Panc1 (cell line): ENCODE measurements around the gene SPHK2. TPM values are rescaled to one million over a fixed set of nuclear protein-coding genes. Genes with fewer than 3 reads are reported as not detected.

ENCODE experiments used
- ATAC-seq: fragments of 200-7000 bp; cut with Tn5 transposase; 2 replicates; pipeline ENCODE4 v1.9.1; 2020; ENCODE audit warnings: mild to moderate bottlenecking, moderate library complexity
- BruUV-seq: library from RNA; stranded (reverse); fragments of 400-500 nt; replicated peaks from 2 replicates; lab custom pipeline; 2021; lab: Mats Ljungman, UMichigan
- CTCF ChIA-PET: fragments of 300-600 bp; sonication (Branson Sonifier 250); formaldehyde crosslinking; loops from one replicate; lab custom pipeline; 2022; ENCODE audit warnings: antibody characterized with exemption; lab: Charles Lee
- POLR2A ChIA-PET: fragments of 300-600 bp; sonication (Branson Sonifier 250); formaldehyde crosslinking; loops from one replicate; lab custom pipeline; 2022; ENCODE audit warnings: antibody characterized with exemption; lab: Charles Lee
- DNase-seq: peaks from one replicate; pipeline ENCODE4 v3.0.0-alpha.2; 2010; ENCODE audit warnings: low read depth, low spot score
- H3K27ac ChIP-seq: 2 replicates; pipeline ENCODE4 v1.5.1; 2011; ENCODE audit warnings: mild to moderate bottlenecking, low read length, inconsistent platforms
- H3K27me3 ChIP-seq: fragments of 200-500 bp; sonication (Bioruptor generic); 2 replicates; pipeline ENCODE4 v1.6.0; 2014; ENCODE audit warnings: low read length, inconsistent platforms; ENCODE audit not compliant: control insufficient read depth, insufficient read depth
- H3K36me3 ChIP-seq: fragments of 200-500 bp; sonication (Bioruptor generic); 2 replicates; pipeline ENCODE4 v1.5.1; 2014; ENCODE audit warnings: inconsistent platforms, mild to moderate bottlenecking, low read length, moderate library complexity; ENCODE audit not compliant: control insufficient read depth, insufficient read depth
- H3K4me1 ChIP-seq: 2 replicates; pipeline ENCODE4 v1.5.1; 2011; ENCODE audit warnings: inconsistent platforms, mild to moderate bottlenecking, low read length, moderate library complexity; ENCODE audit not compliant: control insufficient read depth, insufficient read depth
- H3K4me3 ChIP-seq, 2 experiments: 2 replicates each; pipeline ENCODE4 v1.5.1; 2011 to 2012; ENCODE audit warnings: low read depth in 2 of 2, low read length in 2 of 2, mild to moderate bottlenecking in 2 of 2, inconsistent platforms in 1 of 2, moderate library complexity in 1 of 2
- H3K9me3 ChIP-seq: fragments of 200-500 bp; sonication (Bioruptor generic); 2 replicates; pipeline ENCODE4 v1.5.1; 2014; ENCODE audit warnings: low read depth, mild to moderate bottlenecking, inconsistent platforms, low read length, moderate library complexity; ENCODE audit not compliant: control insufficient read depth, insufficient read depth
- CTCF ChIP-seq: fragments of 450-650 bp; IDR thresholded peaks from 2 replicates; pipeline ENCODE4 v1.5.1; 2017; ENCODE audit warnings: mild to moderate bottlenecking
- POLR2AphosphoS5 ChIP-seq: IDR thresholded peaks from 2 replicates; pipeline ENCODE4 v1.6.1; 2012; ENCODE audit warnings: mild to moderate bottlenecking, low read depth, low read length, moderate library complexity
- SIN3A ChIP-seq: IDR thresholded peaks from 2 replicates; pipeline ENCODE4 v1.6.1; 2012; ENCODE audit warnings: low read depth, mild to moderate bottlenecking, low read length, moderate library complexity, borderline replicate concordance; ENCODE audit not compliant: insufficient read depth
- TCF7L2 ChIP-seq: IDR thresholded peaks from 2 replicates; pipeline ENCODE4 v1.6.1; 2011; ENCODE audit warnings: mild to moderate bottlenecking, low read depth, low read length, inconsistent platforms
- in situ Hi-C: cut with HindIII; loops from 2 replicates; pipeline ENCODE4 v1.10.0; 2016; ENCODE audit warnings: low sequenced_read_pairs, low pct_unique_long_range_greater_than_20kb
- intact Hi-C: fragments of 100-400 bp; cut with micrococcal nuclease; formaldehyde crosslinking; loops from one replicate; pipeline ENCODE4 v1.10.0; 2022; ENCODE audit not compliant: unreplicated experiment
- total RNA-seq: library from RNA; stranded (reverse); gene quantifications from one replicate; pipeline ENCODE4 v1.2.1, GENCODE V29; 2021; ENCODE audit not compliant: unreplicated experiment
- TF ChIP-seq, protein P1 (sequence below), 2 experiments: IDR thresholded peaks; 2 replicates each; pipeline ENCODE4 v1.6.1; 2011 to 2012; ENCODE audit warnings: low read depth in 2 of 2, control low read depth in 1 of 2, low read length in 1 of 2, mild to moderate bottlenecking in 1 of 2, moderate library complexity in 1 of 2; ENCODE audit not compliant: insufficient read depth in 1 of 2

The SPHK2 gene
- total RNA-seq, 1 experiment from 2014 or later: 19.5 TPM

DNA sequence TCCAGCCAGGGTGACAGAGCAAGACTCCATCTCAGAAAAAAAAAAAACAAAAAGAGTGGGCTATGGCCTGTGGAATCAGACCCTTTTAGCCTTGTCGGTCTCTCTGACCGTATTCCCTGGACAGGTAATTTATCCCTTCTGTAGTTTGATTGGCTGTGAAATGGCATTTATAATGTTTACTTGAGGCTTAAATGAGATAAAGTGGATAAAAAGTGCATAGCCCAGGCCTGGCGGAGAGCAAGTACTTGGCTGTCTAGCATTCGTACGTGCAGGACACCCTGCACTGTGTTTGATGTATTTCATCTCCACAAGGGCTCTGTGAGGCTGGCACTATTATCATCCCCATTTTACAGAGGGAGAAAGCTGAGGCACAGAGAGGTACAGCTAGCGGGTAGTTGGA, 46.5 kb downstream of the SPHK2 start:
- POLR2A ChIA-PET: interaction anchor here (0.6 kb wide), 1 partner anchor 296 kb away, joined by 4 read pairs; no protein-coding TSS in a partner anchor
- CTCF ChIA-PET: interaction anchor here (1.2 kb wide), 1 partner anchor 73 kb away, joined by 3 read pairs; no protein-coding TSS in a partner anchor
- ATAC-seq (no peak), DNase-seq (no peak)
- Histone ChIP-seq H3K4me3 (no peak overlapping the region), H3K36me3 (no peaks in the 10 kb centered on the region), H3K4me1 (no peaks in the 10 kb centered on the region), H3K27me3 (no peaks in the 10 kb centered on the region), H3K27ac (no peak overlapping the region), H3K9me3 (no peaks in the 10 kb centered on the region)
- no peak for TF ChIP-seq TCF7L2
- no peak for TF ChIP-seq POLR2AphosphoS5
- TF ChIP-seq, protein P1, sequence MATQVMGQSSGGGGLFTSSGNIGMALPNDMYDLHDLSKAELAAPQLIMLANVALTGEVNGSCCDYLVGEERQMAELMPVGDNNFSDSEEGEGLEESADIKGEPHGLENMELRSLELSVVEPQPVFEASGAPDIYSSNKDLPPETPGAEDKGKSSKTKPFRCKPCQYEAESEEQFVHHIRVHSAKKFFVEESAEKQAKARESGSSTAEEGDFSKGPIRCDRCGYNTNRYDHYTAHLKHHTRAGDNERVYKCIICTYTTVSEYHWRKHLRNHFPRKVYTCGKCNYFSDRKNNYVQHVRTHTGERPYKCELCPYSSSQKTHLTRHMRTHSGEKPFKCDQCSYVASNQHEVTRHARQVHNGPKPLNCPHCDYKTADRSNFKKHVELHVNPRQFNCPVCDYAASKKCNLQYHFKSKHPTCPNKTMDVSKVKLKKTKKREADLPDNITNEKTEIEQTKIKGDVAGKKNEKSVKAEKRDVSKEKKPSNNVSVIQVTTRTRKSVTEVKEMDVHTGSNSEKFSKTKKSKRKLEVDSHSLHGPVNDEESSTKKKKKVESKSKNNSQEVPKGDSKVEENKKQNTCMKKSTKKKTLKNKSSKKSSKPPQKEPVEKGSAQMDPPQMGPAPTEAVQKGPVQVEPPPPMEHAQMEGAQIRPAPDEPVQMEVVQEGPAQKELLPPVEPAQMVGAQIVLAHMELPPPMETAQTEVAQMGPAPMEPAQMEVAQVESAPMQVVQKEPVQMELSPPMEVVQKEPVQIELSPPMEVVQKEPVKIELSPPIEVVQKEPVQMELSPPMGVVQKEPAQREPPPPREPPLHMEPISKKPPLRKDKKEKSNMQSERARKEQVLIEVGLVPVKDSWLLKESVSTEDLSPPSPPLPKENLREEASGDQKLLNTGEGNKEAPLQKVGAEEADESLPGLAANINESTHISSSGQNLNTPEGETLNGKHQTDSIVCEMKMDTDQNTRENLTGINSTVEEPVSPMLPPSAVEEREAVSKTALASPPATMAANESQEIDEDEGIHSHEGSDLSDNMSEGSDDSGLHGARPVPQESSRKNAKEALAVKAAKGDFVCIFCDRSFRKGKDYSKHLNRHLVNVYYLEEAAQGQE (IDR thresholded peaks at IDR 0.05; ENCODE audit: insufficient read depth in 1 of 2, low read depth in 2 of 2, low read length in 1 of 2): no peak
- TF ChIP-seq SIN3A: no peak
- TF ChIP-seq CTCF: no peak
- no TSS peak for BruUV-seq
- intact Hi-C loops: no loop called here
- in situ Hi-C loops: no loop called here

GRCh38 chr19:48668332-48668731, 49.0 kb downstream of the SPHK2 start:
- intact Hi-C loops: no loop called here
- no peak for ATAC-seq
- Histone ChIP-seq H3K27ac (no peak overlapping the region), H3K36me3 (no peaks in the 10 kb centered on the region), H3K4me1 (no peaks in the 10 kb centered on the region), H3K4me3 (no peak overlapping the region), H3K27me3 (no peaks in the 10 kb centered on the region), H3K9me3 (no peaks in the 10 kb centered on the region)
- ChIA-PET POLR2A (no interaction called here), CTCF (no interaction called here)
- in situ Hi-C loops: no loop called here
- no peak for DNase-seq
- BruUV-seq: no TSS peak
- TF ChIP-seq SIN3A (no peak), CTCF (no peak), POLR2AphosphoS5 (no peak), TCF7L2 (no peak)
- TF ChIP-seq, protein P1 (IDR thresholded peaks at IDR 0.05; ENCODE audit: insufficient read depth in 1 of 2, low read depth in 2 of 2, low read length in 1 of 2): no peak
